Activated CD4-positive, CD25-positive, alpha-beta regulatory T cell treated with anti-CD3 and anti-CD28 coated beads, Interleukin-2, amount 50 U/mL, for 16 hours (primary cell): ENCODE data around the gene RNF214.

Experiments
- DNase-seq: peaks from one replicate; pipeline ENCODE4 v3.0.0-alpha.2; 2020; ENCODE audit warnings: low read depth, low spot score

Gene RNF214

DNA sequence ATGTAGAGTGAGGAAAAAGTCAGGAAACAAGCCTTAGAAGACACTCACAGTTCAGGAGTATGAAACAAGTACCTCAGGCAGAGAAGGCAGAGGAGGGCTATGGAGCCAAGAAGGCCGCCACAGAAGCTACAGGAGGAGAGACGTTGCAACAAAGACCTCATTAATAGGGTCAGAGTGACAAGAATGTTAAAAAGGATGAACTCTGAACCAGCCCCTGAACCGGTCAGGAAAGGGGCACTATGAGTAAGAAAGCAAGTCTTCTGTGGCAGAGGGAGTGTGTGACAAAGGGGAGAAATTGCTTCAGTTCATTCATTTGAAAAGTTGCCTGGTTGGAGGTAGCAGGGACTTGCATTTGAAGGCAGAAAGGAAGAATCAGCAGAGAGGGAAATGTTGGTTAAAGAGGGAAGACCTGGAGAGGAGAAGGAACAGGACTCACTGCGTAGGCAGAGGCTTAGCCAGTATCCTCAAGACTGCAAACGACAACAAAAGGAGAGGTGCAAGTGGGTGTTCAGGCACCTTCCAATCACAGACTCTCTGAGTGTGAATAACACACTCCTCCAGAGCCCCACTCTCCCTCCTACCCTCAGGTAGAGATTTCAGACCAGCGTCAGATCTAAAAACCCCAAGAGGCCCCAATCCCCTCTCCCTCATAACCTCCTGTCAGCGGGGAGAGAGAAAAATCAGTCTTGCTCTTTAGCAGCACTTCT lies 17.9 kb upstream of the RNF214 start:
- no peak for DNase-seq

DNA sequence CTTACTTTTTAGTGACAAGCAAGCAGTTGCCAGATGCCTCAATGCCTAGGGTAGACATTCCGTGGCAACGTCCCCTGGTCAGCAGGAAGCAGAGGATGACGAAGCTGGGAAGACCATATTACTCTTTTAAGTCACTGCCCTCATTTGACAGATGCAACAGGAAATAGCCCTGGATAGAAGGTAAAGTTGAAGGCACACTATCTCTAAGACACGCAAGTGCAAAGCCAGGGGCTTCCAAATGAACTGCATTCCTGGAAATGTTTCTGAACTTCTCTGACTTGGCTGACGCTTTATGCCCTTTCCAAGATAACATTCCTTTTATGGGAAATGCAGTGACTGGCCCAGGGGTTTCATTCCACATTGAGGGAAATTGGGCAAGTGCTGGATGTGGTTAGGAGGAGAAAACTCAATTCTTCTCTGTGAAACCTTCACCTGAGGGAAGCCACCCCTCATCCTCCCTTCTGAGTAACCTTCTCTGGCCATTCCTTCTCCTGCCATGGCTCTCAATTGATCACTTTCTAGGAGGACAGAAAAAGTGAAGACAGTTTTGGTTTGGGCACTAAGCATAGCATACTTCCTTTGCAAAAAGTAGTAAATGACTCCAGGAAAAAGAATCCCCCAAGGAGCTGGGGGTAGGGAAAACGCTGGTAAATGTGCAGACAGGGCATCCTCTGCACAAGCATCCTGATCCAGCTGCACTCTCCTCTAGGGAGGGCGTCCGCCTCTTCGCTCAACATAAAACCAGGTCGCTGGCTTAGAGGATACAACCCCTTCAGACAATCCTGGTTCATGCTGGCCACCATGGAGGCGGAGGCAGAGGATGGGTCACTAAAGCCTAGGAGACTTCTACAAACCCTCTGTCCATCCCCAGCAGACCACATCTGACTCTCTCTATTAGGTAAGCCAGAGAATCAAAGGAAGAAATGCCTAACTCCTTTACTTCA lies 15.1 kb upstream of the RNF214 start:
- no peak for DNase-seq

DNA sequence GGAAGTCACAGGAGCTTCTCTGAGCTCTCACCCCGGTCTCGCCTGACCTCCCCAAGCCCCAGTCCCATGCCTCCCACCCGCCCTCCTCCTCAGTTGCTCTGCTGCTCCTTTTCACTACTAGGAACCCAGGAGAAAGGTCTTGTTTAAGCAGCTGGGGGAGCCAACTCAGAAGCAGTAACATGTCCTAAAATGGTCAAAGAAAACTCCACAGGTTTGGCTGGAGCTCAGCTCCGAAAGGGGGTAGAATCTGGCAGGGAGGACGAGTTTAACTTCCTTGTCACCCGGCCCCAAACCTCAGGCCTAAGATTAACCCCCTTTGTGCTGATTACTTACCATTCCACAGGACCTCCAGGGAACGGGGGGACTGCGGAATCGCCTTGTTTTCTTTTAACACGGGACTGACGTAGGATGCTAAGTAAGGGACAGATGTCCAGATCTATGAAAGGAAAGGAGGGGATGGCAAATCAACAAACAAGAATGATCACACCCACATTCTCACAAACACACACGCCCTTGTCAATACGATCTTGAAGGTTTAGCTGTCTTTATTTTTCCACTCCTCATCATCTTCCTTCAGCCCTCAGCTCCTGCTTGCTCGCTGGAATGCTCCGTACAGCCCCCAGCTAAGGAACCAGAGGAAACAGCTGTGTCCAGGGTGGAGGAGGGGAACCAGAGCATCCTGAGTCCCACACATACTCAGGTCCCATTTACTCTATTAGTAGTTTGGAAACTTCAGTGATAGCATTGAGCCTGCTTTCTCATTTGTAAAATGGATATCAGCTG lies 14.1 kb upstream of the RNF214 start:
- no peak for DNase-seq

DNA sequence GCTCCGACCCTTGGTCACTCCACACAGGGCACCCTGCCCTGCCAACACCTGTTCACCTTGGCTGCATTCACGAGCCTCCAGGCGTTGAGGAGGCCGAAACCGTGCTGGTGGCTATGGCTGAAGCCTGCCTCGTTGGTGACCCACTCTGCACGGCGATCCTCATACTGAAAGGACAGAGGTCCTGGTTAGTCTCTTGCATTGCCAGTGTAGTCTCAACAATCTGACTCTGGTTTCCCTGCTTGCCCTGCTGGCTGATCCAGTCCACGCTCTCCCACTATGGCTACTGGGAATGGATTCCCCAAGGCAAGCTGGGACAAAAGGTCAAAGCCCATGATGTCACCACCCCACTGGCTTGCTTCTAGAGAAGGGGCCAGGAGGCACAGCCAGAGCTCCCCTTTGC lies 13.5 kb upstream of the RNF214 start:
- no peak for DNase-seq

DNA sequence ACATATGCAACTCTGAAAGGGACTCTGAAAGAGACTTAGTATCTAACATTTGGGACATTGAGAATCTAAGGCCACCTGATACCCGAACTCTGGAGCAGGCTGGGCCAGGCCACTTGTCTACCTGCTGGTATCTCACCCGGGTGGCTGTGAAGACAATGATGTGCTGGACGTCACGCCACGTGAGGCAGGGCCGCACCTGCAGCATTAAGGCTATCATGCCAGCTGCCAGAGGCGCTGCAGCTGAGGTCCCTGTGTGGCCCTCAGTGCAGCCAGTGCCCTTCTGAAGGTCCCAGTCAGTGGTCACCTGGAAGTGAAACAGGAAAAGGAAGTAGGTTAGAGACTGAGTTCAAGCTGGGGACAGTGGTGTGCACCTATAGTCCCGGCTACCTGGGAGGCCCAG lies 13.0 kb upstream of the RNF214 start:
- no peak for DNase-seq

DNA sequence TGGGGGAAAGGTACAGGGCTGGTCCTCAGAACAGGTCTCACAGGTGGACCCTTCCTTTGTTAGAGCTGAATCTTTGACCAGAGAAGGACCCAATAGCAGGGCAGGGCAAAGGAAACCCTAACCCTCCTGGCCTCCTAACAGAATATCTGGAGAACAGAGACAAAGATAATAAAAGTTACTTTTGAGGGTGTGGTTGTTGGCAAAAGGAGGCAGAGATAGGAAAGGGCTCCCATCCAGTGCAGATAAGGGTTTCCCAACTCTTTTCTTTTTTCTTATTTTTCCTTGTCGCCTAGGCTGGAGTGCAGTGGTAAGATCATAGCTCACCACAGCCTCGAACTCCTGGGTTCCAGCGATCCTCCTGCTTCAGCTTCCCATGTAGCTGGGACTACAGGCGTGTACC lies 12.5 kb upstream of the RNF214 start:
- no peak for DNase-seq

DNA sequence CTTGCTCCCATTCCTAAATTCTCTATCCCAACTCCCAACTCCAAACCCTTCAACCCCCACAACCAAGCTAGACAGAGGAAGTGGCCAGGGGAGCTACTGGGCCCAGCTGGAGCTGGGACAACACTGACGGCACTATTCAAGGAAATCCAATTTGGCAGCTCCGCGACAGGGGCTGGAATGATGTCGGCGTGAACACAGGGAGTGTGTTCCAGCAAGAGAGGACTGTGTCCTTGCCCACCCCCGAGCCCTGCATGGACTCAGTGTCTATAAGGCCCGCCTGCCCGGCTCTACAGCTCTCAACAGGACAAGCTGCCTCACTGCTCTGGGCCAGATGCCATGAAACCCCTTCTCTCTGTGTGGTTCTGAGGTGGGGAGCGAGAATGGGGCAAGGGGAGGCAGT lies 11.9 kb upstream of the RNF214 start:
- no peak for DNase-seq

DNA sequence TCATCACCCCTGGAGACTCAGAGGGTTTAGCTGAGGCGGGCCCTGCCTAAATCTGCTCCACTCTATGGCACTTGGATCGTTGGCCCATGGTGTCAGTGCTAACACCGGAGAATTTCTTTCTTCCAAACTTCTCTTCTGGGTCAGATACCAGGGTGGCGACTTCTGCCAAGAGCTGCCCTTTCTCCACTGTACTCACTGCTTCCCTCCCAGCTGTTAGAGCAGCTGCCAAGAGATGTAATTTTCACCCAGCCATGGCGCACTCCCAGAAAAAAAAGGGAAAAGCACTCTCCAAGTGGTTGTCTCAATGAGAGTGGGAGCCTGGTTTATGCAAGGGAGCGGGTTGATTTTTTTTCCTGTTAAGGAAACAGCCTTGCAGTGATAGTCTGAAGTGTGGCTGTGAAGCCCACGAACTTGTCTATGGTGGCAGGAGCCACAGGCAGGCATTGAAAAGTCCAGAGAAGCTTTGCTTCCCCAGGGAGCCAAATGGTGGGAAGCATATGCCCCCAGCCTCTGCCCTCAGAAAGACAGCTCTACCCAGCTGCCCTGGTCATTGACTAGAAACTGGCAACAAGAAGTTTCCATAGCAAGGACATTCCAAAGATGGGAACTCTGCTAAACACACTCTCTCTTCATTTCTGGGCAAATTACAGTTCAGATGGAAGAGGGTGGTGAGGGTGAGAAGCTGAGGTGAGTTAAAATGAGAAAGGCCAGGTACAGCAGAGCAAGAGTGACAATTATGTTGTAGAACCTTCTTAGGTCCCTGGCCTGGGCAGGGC lies 11.3 kb upstream of the RNF214 start:
- no peak for DNase-seq

DNA sequence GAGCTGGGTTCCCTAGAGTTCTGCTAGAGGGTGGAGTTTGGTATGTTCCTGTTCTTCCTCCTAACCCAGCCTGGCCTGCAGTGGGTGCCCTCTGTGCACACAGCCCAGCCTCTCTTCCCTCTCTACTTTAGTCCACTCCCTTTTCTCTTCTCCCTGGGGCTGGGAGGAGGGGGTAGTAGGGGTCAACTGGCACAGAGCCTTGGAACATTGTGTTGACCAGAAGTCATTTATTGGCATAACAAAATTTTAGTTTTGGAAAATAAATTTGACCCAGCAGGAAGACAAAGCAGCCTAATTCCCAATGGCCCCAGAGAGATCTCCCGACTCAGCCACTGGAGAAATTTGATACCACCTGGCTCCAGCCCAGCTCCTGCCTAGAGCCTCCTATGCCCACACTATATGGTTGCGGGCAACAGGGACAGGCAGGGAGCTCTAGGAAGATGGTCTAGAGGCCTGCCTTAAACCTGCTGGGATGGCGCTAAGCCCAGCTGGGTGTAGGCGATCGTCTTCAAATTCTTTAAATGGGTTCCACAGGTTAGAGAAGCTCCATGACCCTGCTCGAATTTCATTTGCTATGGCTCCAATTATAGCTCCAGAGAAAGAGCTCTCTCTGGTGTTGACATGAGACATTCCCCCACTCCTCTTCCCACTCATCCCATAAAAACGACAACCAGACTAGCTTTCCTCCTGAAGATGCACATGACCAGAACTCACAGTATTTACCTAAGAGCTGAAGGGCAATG lies 10.5 kb upstream of the RNF214 start:
- no peak for DNase-seq

DNA sequence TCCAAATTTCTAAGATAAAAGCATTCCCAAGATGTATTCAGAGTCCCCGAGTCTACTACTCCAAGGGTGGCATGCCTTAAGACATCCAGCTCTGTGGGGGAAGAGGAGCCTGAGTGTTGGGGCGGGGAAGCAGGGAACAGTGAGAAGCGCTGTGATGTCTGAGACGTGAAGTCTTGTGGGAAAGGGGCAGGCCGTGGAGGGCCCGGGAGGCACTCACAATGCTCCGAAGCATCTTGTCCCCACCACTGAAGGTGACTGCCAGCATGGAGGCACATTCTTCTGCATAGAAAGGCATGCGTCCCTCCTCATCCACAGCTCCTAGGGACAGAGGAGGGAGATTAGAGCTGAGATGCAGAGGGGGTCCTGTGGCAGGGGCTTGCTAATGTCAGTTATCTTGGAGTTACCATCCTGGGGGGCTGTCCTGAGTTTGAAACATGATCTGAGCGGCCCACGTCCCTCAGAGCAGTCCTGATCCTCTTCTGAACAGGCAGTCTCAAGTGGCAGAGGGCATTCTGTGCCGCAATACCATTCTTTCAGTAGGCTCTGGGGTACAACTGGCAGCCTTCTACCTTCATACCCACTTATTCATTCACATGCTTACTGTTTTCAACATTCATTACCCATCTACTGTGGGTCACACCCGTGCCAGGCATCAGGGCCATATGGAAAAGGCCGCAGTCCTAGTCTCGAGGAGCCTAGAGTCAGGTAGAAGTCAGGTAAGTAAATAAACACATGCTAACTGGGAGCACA lies 9.3 kb upstream of the RNF214 start:
- DNase-seq = no peak

DNA sequence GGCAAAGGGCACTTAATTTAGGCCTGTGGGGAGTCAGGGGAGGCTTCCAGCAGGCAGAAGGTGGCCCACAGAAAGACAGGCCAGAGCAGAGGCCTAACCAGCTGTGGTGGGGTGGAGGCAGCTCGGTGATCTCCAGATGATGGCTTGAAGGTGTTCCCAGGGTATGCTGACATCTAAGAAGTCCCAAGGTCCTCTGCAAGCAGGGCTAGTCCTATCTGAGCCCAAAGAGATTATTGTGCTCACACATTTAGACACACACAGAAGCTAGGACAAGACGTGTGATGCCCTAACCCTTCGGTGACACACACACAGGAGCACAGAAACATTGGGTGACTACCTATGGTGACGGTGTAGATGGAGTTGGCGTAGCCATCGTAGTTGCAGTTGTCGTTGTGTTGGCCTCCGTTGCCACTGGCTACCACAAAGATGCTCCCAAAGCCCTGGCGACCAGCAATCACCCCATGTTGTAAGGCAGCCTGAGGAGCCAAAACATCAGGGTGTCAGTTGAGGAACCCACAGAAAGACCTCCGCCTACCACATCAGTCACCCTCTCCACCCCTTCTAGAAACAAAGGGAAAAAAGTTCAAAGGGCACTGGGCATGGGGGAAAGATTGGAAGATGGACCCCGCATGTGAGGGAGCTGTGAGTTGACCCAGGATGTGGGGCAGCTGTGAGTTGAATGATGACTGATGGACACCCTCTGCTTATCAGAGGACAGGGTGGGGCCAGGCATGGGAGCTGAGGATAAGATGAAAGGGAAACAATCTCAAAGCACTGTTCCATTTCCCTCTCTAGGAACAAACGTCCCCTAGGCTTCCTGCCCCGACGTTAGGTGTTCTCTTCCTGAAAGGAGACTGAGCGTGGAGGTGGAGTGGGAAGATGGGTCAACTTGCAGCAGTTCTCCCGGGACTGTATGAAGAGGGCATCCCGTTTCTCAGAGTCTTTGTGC lies 8.5 kb upstream of the RNF214 start:
- no peak for DNase-seq

DNA sequence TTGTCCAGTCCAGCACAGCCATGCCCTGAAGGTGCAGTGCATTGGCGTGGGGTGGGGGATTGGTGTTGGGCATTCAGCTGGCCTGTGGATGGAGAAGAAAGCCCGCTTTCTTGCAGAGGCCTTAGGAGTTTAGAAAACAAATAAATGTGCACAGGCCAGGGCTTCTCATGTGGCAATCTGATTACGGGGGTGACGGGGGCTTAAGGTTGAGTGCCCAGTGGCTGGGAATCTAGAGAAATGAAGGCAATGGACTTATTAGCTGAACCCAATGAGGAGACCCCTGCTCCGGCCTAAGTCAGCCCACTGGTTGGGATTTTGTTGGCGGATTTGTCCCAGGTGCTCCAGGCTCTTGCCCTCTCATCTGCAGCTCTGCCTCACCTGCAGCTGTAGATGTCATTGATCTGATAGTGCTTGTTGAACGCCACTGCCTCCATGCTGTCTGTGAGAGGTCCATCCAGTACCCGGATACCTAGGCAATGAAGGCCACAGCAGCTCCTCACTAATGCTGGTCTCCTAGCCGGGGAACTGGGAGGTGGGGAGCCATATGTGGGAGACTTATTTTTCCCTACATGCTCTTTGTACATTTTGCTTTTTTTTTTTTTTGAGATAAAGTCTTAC lies 6.8 kb upstream of the RNF214 start:
- DNase-seq = no peak

DNA sequence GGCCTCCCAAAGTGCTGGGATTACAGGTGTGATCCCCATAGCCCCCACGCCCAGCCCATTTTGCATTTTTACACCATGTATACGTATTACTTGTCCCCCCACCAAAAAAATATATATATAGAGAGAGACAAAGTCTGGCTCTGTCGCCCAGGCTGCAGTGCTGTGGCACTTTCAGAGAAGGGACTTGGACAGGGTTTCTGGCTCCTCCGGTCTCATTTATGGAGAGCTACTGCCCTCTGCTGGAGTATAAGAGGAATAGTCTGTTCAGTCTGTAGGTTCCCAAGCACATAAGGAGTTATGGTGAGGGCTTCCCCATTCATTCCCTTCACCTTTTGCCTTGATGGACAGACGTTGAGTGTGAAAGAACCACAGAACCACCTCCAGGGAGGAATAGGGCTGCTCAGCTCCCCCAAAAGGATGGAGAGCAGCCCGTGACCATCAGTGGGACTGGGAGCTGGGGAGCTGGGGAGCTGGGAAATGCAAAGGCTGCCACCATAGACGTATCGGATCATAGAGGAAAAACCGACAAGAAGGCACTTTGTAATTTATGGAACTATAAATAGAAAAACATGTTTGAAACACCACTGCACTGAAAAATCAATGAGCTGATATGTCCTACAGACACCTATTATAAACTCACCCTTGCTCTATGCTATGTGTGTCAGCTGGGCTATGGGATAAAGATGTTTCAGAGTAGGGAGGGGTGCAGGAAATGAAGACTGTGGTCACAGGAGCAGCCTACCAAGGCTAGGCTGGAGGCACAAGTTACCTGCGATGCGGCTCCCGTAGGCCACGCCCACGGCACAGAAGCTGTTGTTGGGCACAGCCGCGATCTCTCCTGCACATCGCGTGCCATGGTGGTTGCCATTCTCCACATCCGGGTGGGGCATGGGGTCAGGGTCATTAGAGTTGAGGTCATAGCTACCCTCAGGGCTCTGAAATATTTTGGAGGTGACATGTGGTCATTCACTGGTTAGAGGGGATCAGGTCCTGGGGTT lies 5.8 kb upstream of the RNF214 start:
- peak; percentile 19 for DNase-seq

DNA sequence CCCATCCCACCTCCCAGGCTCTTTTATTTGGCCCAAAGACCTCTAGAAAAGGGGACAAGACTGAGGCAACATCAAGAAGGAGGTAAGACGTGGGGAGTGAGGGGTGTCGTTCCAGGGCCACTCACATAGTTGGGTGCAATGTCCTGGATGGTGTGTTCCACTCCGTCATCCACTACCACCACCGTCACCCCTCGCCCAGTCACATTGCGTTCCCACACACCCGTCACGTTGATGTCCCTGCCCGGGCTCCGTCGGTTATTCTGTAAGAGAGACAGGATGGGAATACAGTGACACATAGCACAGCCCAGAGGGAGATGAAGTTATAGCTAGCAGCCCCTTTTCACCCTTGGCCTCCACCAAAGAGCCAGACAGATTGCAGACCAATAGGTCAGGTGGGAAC lies 4.4 kb upstream of the RNF214 start:
- DNase-seq = no peak

DNA sequence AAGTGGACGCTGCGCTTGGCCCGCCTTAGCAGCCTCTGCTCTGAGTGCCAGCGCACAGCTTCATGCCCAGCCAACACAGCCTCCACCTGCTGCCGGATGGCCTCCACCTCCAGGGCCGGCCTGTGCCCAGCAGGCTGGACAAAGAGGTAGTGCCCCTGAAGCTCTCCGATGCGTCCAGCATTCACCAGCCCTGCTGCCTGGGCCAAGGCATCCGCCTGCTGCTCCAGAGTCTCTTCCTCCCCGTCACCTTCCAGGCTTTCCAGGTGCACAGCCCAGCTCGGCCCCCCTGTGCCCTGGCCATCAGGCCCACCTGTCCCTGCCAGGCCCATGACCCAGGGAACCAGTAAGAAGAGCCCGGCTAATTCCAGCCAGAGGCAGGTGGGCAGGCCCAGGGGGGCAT lies 3.1 kb upstream of the RNF214 start:
- no peak for DNase-seq

DNA sequence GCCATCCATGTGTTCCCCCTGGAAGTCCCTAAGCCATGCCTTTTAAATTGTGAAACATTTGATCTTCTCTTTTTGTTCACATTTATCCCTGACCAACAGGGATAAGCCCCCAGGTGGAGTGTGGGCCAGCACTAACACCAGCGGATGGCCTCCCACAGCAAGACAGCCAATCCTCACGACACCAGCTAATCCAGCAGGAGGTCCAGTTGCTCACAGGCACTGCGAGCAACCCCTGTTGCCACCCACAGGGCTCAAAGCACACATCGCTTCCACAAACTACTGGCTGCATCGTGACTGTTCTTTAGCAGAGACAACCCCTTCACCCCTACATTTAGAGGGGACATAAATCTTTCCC lies 2.6 kb upstream of the RNF214 start:
- no peak for DNase-seq

DNA sequence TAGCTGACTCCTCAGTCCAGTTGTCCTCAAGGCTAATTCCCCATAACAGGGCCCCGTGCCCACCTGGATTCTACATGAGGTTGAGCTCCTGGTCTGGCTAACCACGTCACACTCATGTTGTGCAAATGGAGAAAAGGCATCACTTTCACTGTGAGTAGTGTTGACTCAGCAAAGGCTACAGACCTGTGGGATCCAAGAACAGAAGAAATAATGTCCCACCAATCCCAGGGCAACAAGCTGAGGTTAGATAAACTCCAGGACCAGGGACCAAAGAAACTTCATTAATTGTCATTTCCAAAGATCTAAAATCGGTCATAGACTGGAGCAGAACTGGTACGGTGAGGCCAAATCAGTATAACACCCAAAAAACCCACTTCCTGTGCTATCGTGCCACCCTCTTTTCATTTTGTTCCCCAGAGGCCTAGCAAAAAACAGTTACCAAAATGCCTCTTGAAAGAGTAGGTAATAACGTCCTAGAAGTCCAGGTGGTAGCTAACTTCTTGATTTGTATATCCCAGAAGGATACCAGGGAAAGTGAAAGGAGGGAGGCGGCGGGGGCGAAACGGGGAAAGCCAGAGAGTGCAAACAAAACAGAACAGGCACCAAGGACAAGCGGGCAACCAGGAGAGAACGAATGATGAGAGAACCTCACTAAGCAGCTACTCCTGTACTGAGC lies 2.0 kb upstream of the RNF214 start:
- peak; percentile 27 for DNase-seq
